ENCODE results near the gene BBLN.

Gene BBLN

DNA sequence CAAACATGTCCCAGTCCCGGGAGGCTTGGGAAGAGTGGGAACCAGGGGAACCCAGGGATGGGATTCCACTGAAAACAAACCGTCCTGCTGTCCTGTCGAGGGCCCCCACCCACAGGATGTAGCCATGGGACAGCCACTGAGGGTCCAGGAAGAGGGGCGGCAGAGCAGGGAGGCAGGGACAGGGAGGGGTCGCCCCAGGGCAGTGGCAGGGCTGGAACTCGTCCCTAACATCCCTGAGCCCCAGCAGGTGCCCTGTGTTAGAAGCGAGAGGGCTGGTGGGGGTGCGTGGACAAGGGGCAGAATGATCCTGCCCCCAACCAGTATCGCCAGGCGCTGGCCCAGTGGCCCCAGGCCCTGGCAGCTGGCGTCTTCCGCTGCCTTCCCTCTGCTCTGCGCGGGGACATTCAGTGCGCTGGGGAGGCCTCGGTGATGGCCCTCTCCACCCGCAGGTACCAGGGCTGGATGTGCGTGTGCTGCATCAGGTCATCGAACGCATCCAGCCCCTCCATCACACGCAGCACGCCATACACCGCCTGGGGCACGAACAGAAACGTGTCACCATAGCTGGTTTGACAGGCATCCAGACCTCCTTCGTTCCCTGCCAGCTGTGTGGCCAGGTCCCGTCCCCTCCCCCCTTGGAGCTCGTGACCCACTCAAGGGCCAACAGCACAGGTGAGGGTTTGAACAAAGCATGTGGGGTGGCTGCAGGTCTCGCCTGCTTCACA lies 39.2 kb upstream of the BBLN start:
- DNase-seq (ENCODE audit: extremely low read depth, insufficient read length) = no peak
- Histone ChIP-seq H3K36me3 (ENCODE audit: control insufficient read depth, insufficient read depth, low read length) (peaks cover 18% of the 10 kb centered on the region), H3K4me3 (replicated peaks; ENCODE audit: low read depth, low read length) (no peak overlapping the region), H3K27me3 (replicated peaks; ENCODE audit: control insufficient read depth, insufficient read depth, low read length) (no peaks in the 10 kb centered on the region)
- TF ChIP-seq, protein P1, sequence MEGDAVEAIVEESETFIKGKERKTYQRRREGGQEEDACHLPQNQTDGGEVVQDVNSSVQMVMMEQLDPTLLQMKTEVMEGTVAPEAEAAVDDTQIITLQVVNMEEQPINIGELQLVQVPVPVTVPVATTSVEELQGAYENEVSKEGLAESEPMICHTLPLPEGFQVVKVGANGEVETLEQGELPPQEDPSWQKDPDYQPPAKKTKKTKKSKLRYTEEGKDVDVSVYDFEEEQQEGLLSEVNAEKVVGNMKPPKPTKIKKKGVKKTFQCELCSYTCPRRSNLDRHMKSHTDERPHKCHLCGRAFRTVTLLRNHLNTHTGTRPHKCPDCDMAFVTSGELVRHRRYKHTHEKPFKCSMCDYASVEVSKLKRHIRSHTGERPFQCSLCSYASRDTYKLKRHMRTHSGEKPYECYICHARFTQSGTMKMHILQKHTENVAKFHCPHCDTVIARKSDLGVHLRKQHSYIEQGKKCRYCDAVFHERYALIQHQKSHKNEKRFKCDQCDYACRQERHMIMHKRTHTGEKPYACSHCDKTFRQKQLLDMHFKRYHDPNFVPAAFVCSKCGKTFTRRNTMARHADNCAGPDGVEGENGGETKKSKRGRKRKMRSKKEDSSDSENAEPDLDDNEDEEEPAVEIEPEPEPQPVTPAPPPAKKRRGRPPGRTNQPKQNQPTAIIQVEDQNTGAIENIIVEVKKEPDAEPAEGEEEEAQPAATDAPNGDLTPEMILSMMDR (IDR thresholded peaks at IDR 0.05; ENCODE audit: insufficient read depth, low read length, poor library complexity, severe bottlenecking) = no peak

DNA sequence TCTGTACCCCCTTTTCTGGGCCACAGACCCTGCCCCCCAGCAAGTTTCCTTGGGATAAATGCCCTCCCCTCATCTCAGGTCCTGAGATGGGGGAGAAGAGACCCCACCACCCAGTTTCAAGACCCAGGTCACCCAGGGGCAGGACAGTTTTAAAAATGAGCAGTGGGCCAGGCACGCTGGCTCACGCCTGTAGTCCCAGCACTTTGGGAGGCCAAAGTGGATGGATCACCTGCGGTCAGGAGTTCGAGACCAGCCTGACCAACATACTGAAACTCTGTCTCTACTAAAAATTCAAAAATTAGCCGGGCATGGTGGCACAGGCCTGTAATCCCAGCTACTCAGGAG lies 38.6 kb upstream of the BBLN start:
- Histone ChIP-seq H3K27me3 (replicated peaks; ENCODE audit: control insufficient read depth, insufficient read depth, low read length) (no peaks in the 10 kb centered on the region), H3K36me3 (ENCODE audit: control insufficient read depth, insufficient read depth, low read length) (peaks cover 18% of the 10 kb centered on the region), H3K4me3 (replicated peaks; ENCODE audit: low read depth, low read length) (no peak overlapping the region)
- TF ChIP-seq, protein P1 (IDR thresholded peaks at IDR 0.05; ENCODE audit: insufficient read depth, low read length, poor library complexity, severe bottlenecking) = no peak
- no peak for DNase-seq (ENCODE audit: extremely low read depth, insufficient read length)

DNA sequence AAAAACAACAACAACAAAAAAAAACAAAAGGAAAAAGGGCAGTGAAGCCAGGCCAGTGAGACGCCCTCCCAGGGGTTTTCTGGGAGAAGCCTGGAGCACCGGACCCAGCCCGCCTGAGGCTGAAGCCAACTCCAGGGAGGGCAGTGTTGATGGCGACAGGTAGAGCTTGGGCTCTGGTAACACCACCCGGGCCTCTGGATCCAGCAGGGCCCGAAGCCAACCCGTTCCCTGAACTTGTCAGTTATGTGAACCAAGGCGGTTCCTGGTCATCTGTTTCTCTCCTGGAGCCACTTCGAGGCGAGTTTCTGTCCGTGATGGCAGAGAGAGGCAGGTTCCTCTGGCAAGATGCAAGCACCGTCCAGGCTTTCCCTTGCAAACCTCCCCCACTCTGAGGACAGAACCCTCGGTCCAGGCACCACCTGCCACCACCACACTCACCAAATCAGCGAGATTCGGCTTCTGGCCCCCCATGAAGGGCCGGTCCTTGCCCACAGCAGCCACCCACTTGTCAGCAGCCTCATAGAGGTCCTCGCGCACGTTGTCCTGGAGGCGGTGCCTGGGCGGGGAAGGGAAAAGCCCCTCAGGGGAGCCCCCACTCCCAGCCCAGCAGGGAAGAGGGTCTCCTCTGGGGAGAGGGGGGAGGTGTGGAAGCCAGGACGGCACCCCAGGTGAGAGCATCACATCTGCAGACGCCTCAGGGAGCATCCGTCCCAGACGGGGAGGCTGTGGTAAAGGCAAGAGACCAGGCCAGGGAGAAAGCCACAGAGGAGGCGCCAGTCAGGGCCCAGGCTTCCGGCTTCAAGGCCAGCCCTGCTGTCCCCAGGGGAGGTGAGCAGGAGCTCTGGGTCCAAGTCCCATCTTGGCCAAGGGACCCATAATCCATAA lies 37.9 kb upstream of the BBLN start:
- Histone ChIP-seq H3K27me3 (replicated peaks; ENCODE audit: control insufficient read depth, insufficient read depth, low read length) (no peaks in the 10 kb centered on the region), H3K4me3 (replicated peaks; ENCODE audit: low read depth, low read length) (no peak overlapping the region), H3K36me3 (ENCODE audit: control insufficient read depth, insufficient read depth, low read length) (peaks cover 18% of the 10 kb centered on the region)
- TF ChIP-seq, protein P1 (IDR thresholded peaks at IDR 0.05; ENCODE audit: insufficient read depth, low read length, poor library complexity, severe bottlenecking) = no peak
- DNase-seq (ENCODE audit: extremely low read depth, insufficient read length) = no peak

DNA sequence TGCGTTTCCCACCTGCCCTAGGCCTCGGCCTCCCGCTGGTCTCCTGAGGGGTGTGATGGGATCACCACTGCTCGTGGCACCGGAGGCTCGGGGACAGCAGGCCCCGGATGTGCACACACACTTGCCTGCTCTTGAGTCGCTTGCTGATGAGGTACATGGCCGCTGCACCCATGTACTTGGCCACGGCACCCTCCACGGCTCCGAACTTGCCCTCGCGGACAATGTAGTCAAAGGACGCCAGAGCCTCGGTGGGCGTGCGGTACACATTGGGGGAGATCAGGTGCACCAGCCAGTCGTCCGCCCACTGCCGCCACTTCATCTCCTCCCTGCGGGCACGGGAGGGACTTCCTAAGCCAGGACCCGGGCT lies 37.3 kb upstream of the BBLN start:
- Histone ChIP-seq H3K4me3 (replicated peaks; ENCODE audit: low read depth, low read length) (no peak overlapping the region), H3K27me3 (replicated peaks; ENCODE audit: control insufficient read depth, insufficient read depth, low read length) (no peaks in the 10 kb centered on the region), H3K36me3 (ENCODE audit: control insufficient read depth, insufficient read depth, low read length) (peaks cover 18% of the 10 kb centered on the region)
- TF ChIP-seq, protein P1 (IDR thresholded peaks at IDR 0.05; ENCODE audit: insufficient read depth, low read length, poor library complexity, severe bottlenecking) = no peak
- no peak for DNase-seq (ENCODE audit: extremely low read depth, insufficient read length)

DNA sequence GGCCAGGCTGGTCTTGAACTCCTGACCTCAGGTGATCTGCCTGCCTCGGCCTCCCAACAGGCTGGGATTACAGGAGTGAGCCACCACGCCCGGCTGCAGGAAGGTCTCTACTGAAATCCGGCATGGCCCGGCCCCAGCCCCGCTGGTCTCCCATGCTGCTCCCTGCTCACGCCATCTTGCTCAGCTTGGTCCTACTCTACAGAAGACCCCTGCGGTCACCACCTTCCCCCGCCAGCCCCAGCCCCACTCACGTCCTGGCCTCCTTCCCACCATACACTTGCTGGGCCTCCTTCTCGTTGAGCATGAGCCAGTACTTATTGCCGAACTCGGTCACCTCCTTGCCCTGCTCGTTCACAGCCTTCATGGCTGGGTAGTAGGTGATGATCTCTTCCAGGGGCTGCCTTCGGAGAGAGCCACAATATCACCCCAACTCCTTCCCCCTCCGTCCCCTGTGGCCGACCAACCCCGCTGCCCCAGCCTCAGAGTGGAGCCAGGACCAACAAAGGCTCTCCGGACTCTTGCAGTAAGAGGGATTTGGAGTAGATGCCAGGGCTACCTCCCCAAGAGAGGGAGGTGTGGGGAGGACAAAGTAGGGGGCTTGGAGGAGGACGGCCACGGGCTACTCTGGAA lies 36.5 kb upstream of the BBLN start:
- no peak for DNase-seq (ENCODE audit: extremely low read depth, insufficient read length)
- no peak overlapping the region for H3K4me3 ChIP-seq (replicated peaks; ENCODE audit: low read depth, low read length)
- TF ChIP-seq, protein P1 (IDR thresholded peaks at IDR 0.05; ENCODE audit: insufficient read depth, low read length, poor library complexity, severe bottlenecking) = no peak
- peaks cover 18% of the 10 kb centered on the region for H3K36me3 ChIP-seq (ENCODE audit: control insufficient read depth, insufficient read depth, low read length)
- no peaks in the 10 kb centered on the region for H3K27me3 ChIP-seq (replicated peaks; ENCODE audit: control insufficient read depth, insufficient read depth, low read length)

Measured in GM06990 (cell line).